Ammon's horn (tissue), 1 donor: Measurements from ENCODE around the gene UCN3.
"Not testable (repeated sequence)": the region's sequence is repeated elsewhere in the genome, so short reads cannot be mapped to it uniquely, and the experiment has no call there.

Experiments used
- DNase-seq: peaks from one replicate; pipeline ENCODE4 v3.0.0-alpha.2; 2016; ENCODE audit warnings: low spot score

UCN3 gene

GRCh38 chr10:5369362-5370158 is 4.8 kb downstream of the UCN3 start:
- DNase-seq: no peak

GRCh38 chr10:5370493-5371352 is 6.0 kb downstream of the UCN3 start:
- DNase-seq: no peak

GRCh38 chr10:5373307-5373706 is 8.5 kb downstream of the UCN3 start:
- no peak for DNase-seq

- DNase-seq: no peak
These were observed 9.3 kb downstream of the UCN3 start for GRCh38 chr10:5373891-5374611.

- DNase-seq: no peak
These were observed 11.7 kb downstream of the UCN3 start for GRCh38 chr10:5376450-5376849.

- not testable (repeated sequence) for DNase-seq
These were observed 14.4 kb downstream of the UCN3 start for GRCh38 chr10:5379202-5379601.

- not testable (repeated sequence) for DNase-seq
These were observed 15.6 kb downstream of the UCN3 start for GRCh38 chr10:5380395-5380794.

- DNase-seq: no peak
These were observed 16.4 kb downstream of the UCN3 start for GRCh38 chr10:5381187-5381586.

- DNase-seq: no peak
These were observed 20.5 kb downstream of the UCN3 start for GRCh38 chr10:5385224-5385623.

- DNase-seq: no peak
These were observed 22.4 kb downstream of the UCN3 start for GRCh38 chr10:5387169-5387568.

GRCh38 chr10:5390607-5391205 is 25.9 kb downstream of the UCN3 start:
- DNase-seq: no peak

- DNase-seq: no peak
These were observed 27.0 kb downstream of the UCN3 start for GRCh38 chr10:5391790-5392189.

GRCh38 chr10:5393529-5393928 is 28.8 kb downstream of the UCN3 start:
- no peak for DNase-seq

GRCh38 chr10:5395168-5395567 is 30.4 kb downstream of the UCN3 start:
- no peak for DNase-seq

- peak; percentile 83 for DNase-seq
These were observed 32.0 kb downstream of the UCN3 start for GRCh38 chr10:5396556-5397300.

- DNase-seq: no peak
These were observed 34.6 kb downstream of the UCN3 start for GRCh38 chr10:5399332-5399731.

- DNase-seq: no peak
These were observed 35.9 kb downstream of the UCN3 start for GRCh38 chr10:5400468-5401240.

- no peak for DNase-seq
These were observed 38.0 kb downstream of the UCN3 start for GRCh38 chr10:5402798-5403197.

- no peak for DNase-seq
These were observed 39.7 kb downstream of the UCN3 start, which contains the start of gene TUBAL3 for GRCh38 chr10:5404208-5405041. TSS of gene TUBAL3 (minus strand) at chr10:5404828. CDS start at chr10:5404792, 36 bp downstream.

- no peak for DNase-seq
These were observed 42.2 kb downstream of the UCN3 start for GRCh38 chr10:5406918-5407317.
